ENCODE data around the gene RAB3GAP1. TPM values are rescaled to one million over a fixed set of nuclear protein-coding genes. Genes with fewer than 3 reads are reported as not detected.
"Not testable (repeated sequence)": the region's sequence is repeated elsewhere in the genome, so short reads cannot be mapped to it uniquely, and the experiment has no call there.

The RAB3GAP1 gene
- total RNA-seq, 1 donor from 2014 or later: 46.4 TPM

DNA sequence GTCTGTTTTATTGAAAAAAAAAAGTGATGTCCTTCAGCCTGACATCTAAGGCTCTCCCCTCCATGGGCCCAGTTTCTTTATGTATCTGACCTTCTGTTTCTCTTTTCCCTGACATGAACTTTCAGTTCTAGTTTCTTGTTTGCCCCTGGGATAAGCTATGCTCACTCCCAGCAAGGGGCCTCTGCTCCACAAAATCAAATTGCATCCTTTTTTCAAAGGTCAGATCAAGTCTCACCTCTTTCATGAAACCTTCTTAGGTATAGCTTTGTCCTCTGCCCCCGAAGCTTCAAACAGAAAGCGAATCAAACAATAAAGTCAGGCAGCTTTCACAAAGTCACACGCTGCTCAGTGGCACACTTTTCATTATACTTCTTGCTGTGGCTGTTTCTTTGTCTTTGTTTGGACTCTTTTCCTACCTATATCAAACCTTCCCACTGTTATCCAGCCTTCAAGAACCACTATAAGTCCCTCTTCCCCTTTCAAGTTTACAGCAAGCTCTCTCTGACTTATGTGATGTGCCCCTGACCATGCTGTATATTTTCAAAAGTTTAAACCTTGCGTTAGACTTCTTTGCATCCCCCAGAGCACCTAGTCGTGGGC lies 28.1 kb upstream of the RAB3GAP1 start:
- H3K9me3 ChIP-seq (ENCODE audit: control insufficient read depth in 3 of 3, low read length in 3 of 3): no peaks in the 10 kb centered on the region
- H3K36me3 ChIP-seq (ENCODE audit: control insufficient read depth in 3 of 3, insufficient read depth in 3 of 3, low read length in 3 of 3): no peaks in the 10 kb centered on the region
- H3K4me3 ChIP-seq (ENCODE audit: low read length in 3 of 3): no peak overlapping the region
- no peak overlapping the region for H3K9ac ChIP-seq (ENCODE audit: low read depth in 1 of 3, low read length in 3 of 3)
- H3K27me3 ChIP-seq (ENCODE audit: control insufficient read depth in 3 of 3, insufficient read depth in 3 of 3, low read length in 3 of 3): no peaks in the 10 kb centered on the region
- no peaks in the 10 kb centered on the region for H3K4me1 ChIP-seq (ENCODE audit: control insufficient read depth in 3 of 3, insufficient read depth in 3 of 3, low read length in 3 of 3)
- no peak overlapping the region for H3K27ac ChIP-seq (ENCODE audit: low read depth, low read length)

DNA sequence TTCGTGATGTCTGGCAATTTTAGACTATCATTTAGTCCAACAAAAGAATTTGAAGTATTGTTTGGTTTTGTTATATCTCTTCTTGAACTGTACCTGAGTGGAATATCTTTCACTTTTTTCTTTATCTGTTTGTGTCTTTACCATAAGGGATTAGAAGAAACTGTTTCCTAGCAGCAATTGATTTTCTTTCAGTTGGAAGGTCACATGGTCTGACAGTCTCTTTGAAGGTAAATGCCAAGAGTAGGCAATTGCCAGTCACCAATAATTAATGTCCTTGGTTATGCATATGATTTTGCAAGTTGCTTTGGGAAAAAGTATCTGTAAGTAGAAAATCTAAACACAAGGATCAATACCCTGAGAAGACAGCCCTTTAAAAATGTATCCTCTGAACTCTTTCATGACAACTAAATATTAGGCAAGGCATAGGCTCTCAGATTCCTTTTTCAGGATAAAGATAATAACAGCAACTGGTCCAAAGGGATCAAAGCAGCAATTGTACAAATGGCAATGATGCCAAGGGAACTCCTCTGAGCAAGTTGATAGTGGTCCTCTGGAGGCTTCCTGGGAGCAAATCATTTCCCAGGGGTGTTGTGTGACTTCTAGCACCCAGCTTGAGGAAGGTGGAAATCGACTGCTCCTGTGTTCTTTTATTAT lies 22.5 kb upstream of the RAB3GAP1 start:
- H3K4me1 ChIP-seq (ENCODE audit: control insufficient read depth in 3 of 3, insufficient read depth in 3 of 3, low read length in 3 of 3): no peaks in the 10 kb centered on the region
- H3K9ac ChIP-seq (ENCODE audit: low read depth in 1 of 3, low read length in 3 of 3): no peak overlapping the region

DNA sequence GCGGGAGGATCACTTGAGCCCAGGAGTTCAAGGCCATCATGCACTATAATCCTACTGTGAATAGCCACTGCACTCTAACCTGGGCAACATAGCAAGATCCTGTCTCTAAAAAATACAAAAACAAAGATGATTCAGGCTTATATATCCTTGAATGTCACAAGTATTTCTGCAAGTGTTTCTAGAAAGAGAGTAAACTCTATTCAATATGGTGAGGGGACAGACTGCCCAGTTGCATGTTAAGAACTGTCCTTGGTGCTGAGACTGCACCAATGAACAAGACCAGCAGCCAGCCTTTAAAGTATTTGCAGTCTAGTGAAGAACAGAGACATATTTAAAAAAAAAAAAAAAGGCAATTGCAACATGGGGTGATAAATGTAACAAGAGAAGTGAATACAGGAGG lies 21.3 kb upstream of the RAB3GAP1 start:
- H3K4me1 ChIP-seq (ENCODE audit: control insufficient read depth in 3 of 3, insufficient read depth in 3 of 3, low read length in 3 of 3): no peaks in the 10 kb centered on the region
- no peak overlapping the region for H3K27ac ChIP-seq (ENCODE audit: low read depth, low read length)

More for the DNA sequence above, 22.5 kb upstream of the RAB3GAP1 start:
- H3K36me3 ChIP-seq (ENCODE audit: control insufficient read depth in 3 of 3, insufficient read depth in 3 of 3, low read length in 3 of 3): no peaks in the 10 kb centered on the region
- no peak overlapping the region for H3K27ac ChIP-seq (ENCODE audit: low read depth, low read length)
- H3K4me3 ChIP-seq (ENCODE audit: low read length in 3 of 3): no peak overlapping the region
- H3K9me3 ChIP-seq (ENCODE audit: control insufficient read depth in 3 of 3, low read length in 3 of 3): no peaks in the 10 kb centered on the region
- no peaks in the 10 kb centered on the region for H3K27me3 ChIP-seq (ENCODE audit: control insufficient read depth in 3 of 3, insufficient read depth in 3 of 3, low read length in 3 of 3)

DNA sequence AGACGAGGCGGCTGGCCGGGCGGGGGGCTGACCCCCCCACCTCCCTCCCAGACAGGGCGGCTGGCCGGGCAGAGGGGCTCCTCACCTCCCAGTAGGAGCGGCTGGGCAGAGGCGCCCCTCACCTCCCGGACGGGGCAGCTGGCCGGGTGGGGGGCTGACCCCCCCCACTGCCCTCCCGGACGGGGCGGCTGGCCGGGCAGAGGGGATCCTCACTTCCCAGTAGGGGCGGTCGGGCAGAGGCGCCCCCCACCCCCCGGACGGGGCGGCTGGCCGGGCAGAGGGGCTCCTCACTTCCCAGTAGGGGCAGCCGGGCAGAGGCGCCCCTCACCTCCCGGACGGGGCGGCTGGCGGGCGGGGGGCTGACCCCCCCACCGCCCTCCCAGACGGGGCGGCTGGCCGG lies 18.9 kb upstream of the RAB3GAP1 start:
- H3K9me3 ChIP-seq (ENCODE audit: control insufficient read depth in 3 of 3, low read length in 3 of 3); H3K4me1 ChIP-seq (ENCODE audit: control insufficient read depth in 3 of 3, insufficient read depth in 3 of 3, low read length in 3 of 3); H3K4me3 ChIP-seq (ENCODE audit: low read length in 3 of 3); H3K27ac ChIP-seq (ENCODE audit: low read depth, low read length); H3K36me3 ChIP-seq (ENCODE audit: control insufficient read depth in 3 of 3, insufficient read depth in 3 of 3, low read length in 3 of 3); H3K27me3 ChIP-seq (ENCODE audit: control insufficient read depth in 3 of 3, insufficient read depth in 3 of 3, low read length in 3 of 3); H3K9ac ChIP-seq (ENCODE audit: low read depth in 1 of 3, low read length in 3 of 3): not testable (repeated sequence)

More for the DNA sequence above, 21.3 kb upstream of the RAB3GAP1 start:
- no peaks in the 10 kb centered on the region for H3K27me3 ChIP-seq (ENCODE audit: control insufficient read depth in 3 of 3, insufficient read depth in 3 of 3, low read length in 3 of 3)
- no peaks in the 10 kb centered on the region for H3K9me3 ChIP-seq (ENCODE audit: control insufficient read depth in 3 of 3, low read length in 3 of 3)
- H3K4me3 ChIP-seq (ENCODE audit: low read length in 3 of 3): no peak overlapping the region
- no peaks in the 10 kb centered on the region for H3K36me3 ChIP-seq (ENCODE audit: control insufficient read depth in 3 of 3, insufficient read depth in 3 of 3, low read length in 3 of 3)
- H3K9ac ChIP-seq (ENCODE audit: low read depth in 1 of 3, low read length in 3 of 3): no peak overlapping the region

DNA sequence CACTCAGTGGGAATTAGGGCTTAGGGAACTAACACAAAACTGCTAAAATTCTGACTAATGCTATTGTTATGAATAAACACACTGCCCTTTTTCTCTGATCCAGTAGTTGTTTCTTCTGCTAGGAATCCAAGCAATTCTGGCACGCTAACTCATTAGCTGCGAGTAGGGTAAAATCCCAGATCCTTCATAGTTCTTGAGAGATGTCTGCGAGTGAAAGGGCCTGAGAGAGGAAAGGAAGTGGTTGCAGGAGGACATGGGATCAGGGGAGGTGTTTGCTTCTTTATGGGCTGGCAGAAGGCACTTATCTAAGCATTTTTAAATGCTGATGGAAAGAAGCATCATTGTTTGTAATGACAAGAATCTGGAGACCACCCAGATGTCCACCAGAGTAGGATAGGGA lies 14.3 kb upstream of the RAB3GAP1 start:
- H3K4me1 ChIP-seq (ENCODE audit: control insufficient read depth in 3 of 3, insufficient read depth in 3 of 3, low read length in 3 of 3): no peaks in the 10 kb centered on the region
- H3K9me3 ChIP-seq (ENCODE audit: control insufficient read depth in 3 of 3, low read length in 3 of 3): no peaks in the 10 kb centered on the region
- no peaks in the 10 kb centered on the region for H3K27me3 ChIP-seq (ENCODE audit: control insufficient read depth in 3 of 3, insufficient read depth in 3 of 3, low read length in 3 of 3)
- no peak overlapping the region for H3K27ac ChIP-seq (ENCODE audit: low read depth, low read length)
- H3K4me3 ChIP-seq (ENCODE audit: low read length in 3 of 3): no peak overlapping the region
- H3K36me3 ChIP-seq (ENCODE audit: control insufficient read depth in 3 of 3, insufficient read depth in 3 of 3, low read length in 3 of 3): no peaks in the 10 kb centered on the region
- no peak overlapping the region for H3K9ac ChIP-seq (ENCODE audit: low read depth in 1 of 3, low read length in 3 of 3)

DNA sequence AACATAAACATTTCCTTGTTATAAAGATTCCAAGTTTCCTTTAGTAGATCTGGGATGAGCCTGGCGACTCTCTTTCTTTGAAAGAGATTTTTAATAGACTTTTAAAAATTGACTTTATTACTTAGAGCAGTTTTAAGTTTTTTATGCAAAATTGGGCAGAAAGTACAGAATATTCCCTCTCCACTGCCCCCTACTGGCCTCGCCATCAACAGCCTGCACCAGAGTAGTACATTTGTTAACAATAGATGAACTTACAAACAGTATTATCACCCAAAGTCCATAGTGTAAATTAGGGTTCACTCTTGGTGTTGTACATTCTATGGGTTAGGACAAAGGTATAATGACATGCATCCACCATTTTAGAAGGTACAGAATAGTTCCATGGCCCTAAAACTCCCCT lies 8.7 kb upstream of the RAB3GAP1 start:
- Histone ChIP-seq H3K27me3 (ENCODE audit: control insufficient read depth in 3 of 3, insufficient read depth in 3 of 3, low read length in 3 of 3) (no peaks in the 10 kb centered on the region), H3K9me3 (ENCODE audit: control insufficient read depth in 3 of 3, low read length in 3 of 3) (no peaks in the 10 kb centered on the region), H3K27ac (ENCODE audit: low read depth, low read length) (no peak overlapping the region), H3K4me3 (ENCODE audit: low read length in 3 of 3) (no peak overlapping the region), H3K36me3 (ENCODE audit: control insufficient read depth in 3 of 3, insufficient read depth in 3 of 3, low read length in 3 of 3) (no peaks in the 10 kb centered on the region), H3K9ac (ENCODE audit: low read depth in 1 of 3, low read length in 3 of 3) (no peak overlapping the region), H3K4me1 (ENCODE audit: control insufficient read depth in 3 of 3, insufficient read depth in 3 of 3, low read length in 3 of 3) (no peaks in the 10 kb centered on the region)

DNA sequence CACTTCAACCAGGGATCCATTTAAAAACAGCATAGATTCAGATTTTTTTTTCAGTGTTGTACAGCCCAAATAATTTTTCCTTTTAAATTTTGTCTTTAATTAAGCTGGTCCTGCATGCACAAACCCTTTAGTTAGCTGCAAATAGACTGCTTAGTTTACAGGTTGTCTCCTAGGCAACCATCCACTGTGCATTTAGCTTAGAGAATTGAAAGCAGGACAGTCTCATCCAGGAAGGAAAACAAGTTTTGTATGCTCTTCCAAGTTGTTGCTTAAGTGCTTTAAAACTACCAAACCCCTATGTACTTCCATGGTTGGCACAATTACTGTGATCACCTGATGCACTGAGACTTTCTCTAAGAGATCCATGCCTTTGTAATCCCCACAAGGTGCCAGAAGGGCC lies 4.8 kb upstream of the RAB3GAP1 start, which contains the start of gene MAP3K19:
Gene MAP3K19, minus strand, starts transcription at position 148 of the 400 bp plus-strand sequence. CDS start 22,800 bp downstream, outside the sequence.
- no peak within 1 kb of the TSS for H3K9ac ChIP-seq (ENCODE audit: low read depth in 1 of 3, low read length in 3 of 3)
- H3K27me3 ChIP-seq (ENCODE audit: control insufficient read depth in 3 of 3, insufficient read depth in 3 of 3, low read length in 3 of 3): no peaks in the 10 kb centered on the region

DNA sequence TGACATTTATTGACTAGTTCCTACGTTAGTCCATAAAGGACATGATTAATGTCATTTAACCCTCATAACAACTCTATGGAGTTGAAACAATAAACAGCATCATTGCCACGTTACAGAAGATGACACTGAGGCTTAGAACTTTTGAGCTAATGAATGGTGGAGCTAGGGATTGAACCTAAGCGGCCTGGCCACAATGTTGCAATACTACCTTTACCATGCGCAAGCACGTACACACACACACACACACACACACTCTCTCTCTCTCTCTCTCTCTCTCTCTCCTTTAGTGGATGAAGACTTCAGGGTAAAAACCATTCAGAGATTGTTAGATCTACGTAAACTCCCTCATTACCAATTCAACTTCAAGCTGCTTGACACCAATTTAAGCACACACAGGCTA lies 4.0 kb upstream of the RAB3GAP1 start:
- no peaks in the 10 kb centered on the region for H3K36me3 ChIP-seq (ENCODE audit: control insufficient read depth in 3 of 3, insufficient read depth in 3 of 3, low read length in 3 of 3)

More for the DNA sequence above, 4.8 kb upstream of the RAB3GAP1 start, which contains the start of gene MAP3K19:
- H3K9me3 ChIP-seq (ENCODE audit: control insufficient read depth in 3 of 3, low read length in 3 of 3): no peaks in the 10 kb centered on the region
- H3K4me1 ChIP-seq (ENCODE audit: control insufficient read depth in 3 of 3, insufficient read depth in 3 of 3, low read length in 3 of 3): peaks cover 0 to 11% (median 0%) of the 10 kb centered on the region in 3 donors
- no peak within 1 kb of the TSS for H3K4me3 ChIP-seq (ENCODE audit: low read length in 3 of 3)
- no peaks in the 10 kb centered on the region for H3K36me3 ChIP-seq (ENCODE audit: control insufficient read depth in 3 of 3, insufficient read depth in 3 of 3, low read length in 3 of 3)
- no peak within 1 kb of the TSS for H3K27ac ChIP-seq (ENCODE audit: low read depth, low read length)

DNA sequence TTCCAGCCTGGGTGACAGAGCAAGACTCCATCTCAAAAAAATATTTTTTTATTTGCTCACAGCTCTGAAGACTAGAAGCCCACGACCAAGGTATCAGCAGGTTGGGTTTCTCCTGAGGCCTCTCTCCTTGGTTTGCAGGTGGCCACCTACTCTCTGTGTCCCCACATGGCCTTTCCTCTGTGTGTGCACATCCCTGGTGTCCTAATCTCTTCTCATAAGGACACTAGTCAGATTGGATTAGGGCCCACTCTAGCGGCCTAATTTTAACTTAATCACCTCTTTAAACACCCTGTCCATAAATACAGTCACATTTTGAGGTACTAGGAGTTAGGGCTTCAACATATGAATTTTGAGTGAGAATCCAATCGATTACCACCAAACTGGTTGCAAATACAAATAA lies 2.0 kb upstream of the RAB3GAP1 start:
- H3K36me3 ChIP-seq (ENCODE audit: control insufficient read depth in 3 of 3, insufficient read depth in 3 of 3, low read length in 3 of 3): no peaks in the 10 kb centered on the region
- no peak overlapping the region for H3K27ac ChIP-seq (ENCODE audit: low read depth, low read length)
- H3K27me3 ChIP-seq (ENCODE audit: control insufficient read depth in 3 of 3, insufficient read depth in 3 of 3, low read length in 3 of 3): no peaks in the 10 kb centered on the region
- no peak overlapping the region for H3K4me3 ChIP-seq (ENCODE audit: low read length in 3 of 3)
- peak overlapping the region in 1 of 3 donors; percentile 32 for H3K9ac ChIP-seq (ENCODE audit: low read depth in 1 of 3, low read length in 3 of 3)
- no peaks in the 10 kb centered on the region for H3K9me3 ChIP-seq (ENCODE audit: control insufficient read depth in 3 of 3, low read length in 3 of 3)
- H3K4me1 ChIP-seq (ENCODE audit: control insufficient read depth in 3 of 3, insufficient read depth in 3 of 3, low read length in 3 of 3): peaks cover 10 to 27% (median 11%) of the 10 kb centered on the region in 3 donors

More for the DNA sequence above, 4.0 kb upstream of the RAB3GAP1 start:
- no peaks in the 10 kb centered on the region for H3K9me3 ChIP-seq (ENCODE audit: control insufficient read depth in 3 of 3, low read length in 3 of 3)
- no peak overlapping the region for H3K4me3 ChIP-seq (ENCODE audit: low read length in 3 of 3)
- no peaks in the 10 kb centered on the region for H3K27me3 ChIP-seq (ENCODE audit: control insufficient read depth in 3 of 3, insufficient read depth in 3 of 3, low read length in 3 of 3)
- H3K27ac ChIP-seq (ENCODE audit: low read depth, low read length): no peak overlapping the region
- peaks cover 0 to 14% (median 3%) of the 10 kb centered on the region in 3 donors for H3K4me1 ChIP-seq (ENCODE audit: control insufficient read depth in 3 of 3, insufficient read depth in 3 of 3, low read length in 3 of 3)
- H3K9ac ChIP-seq (ENCODE audit: low read depth in 1 of 3, low read length in 3 of 3): no peak overlapping the region

DNA sequence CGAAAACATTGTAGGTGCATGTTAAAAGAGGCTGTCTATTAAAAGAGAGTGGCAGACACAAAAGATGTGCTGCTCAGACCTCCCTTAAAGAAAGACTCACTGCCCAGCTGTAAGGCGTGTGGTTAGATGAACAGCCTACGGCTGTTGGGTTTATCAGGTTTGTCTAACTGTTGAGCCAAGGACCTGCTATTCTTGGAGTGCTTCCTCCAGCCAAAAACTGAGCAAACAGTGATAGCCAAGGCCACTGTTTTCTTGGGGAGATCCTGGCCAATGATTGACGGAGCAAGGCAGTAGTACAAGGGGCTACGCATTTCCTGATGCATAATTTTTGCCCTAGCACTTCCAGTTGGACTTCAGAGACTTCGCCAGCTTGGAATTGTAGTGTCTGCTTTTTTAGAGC lies 1.4 kb upstream of the RAB3GAP1 start:
- H3K36me3 ChIP-seq (ENCODE audit: control insufficient read depth in 3 of 3, insufficient read depth in 3 of 3, low read length in 3 of 3): no peaks in the 10 kb centered on the region
- no peak overlapping the region for H3K27ac ChIP-seq (ENCODE audit: low read depth, low read length)
- H3K4me1 ChIP-seq (ENCODE audit: control insufficient read depth in 3 of 3, insufficient read depth in 3 of 3, low read length in 3 of 3): peaks cover 10 to 27% (median 11%) of the 10 kb centered on the region in 3 donors
- peak overlapping the region in 2 of 3 donors; percentile 24 to 32 for H3K9ac ChIP-seq (ENCODE audit: low read depth in 1 of 3, low read length in 3 of 3)
- no peak overlapping the region for H3K4me3 ChIP-seq (ENCODE audit: low read length in 3 of 3)
- no peaks in the 10 kb centered on the region for H3K27me3 ChIP-seq (ENCODE audit: control insufficient read depth in 3 of 3, insufficient read depth in 3 of 3, low read length in 3 of 3)
- H3K9me3 ChIP-seq (ENCODE audit: control insufficient read depth in 3 of 3, low read length in 3 of 3): no peaks in the 10 kb centered on the region
